Measurements from ENCODE around the gene ADK.
"Not testable (repeated sequence)": the region's sequence is repeated elsewhere in the genome, so short reads cannot be mapped to it uniquely, and the experiment has no call there.

ADK gene

DNA sequence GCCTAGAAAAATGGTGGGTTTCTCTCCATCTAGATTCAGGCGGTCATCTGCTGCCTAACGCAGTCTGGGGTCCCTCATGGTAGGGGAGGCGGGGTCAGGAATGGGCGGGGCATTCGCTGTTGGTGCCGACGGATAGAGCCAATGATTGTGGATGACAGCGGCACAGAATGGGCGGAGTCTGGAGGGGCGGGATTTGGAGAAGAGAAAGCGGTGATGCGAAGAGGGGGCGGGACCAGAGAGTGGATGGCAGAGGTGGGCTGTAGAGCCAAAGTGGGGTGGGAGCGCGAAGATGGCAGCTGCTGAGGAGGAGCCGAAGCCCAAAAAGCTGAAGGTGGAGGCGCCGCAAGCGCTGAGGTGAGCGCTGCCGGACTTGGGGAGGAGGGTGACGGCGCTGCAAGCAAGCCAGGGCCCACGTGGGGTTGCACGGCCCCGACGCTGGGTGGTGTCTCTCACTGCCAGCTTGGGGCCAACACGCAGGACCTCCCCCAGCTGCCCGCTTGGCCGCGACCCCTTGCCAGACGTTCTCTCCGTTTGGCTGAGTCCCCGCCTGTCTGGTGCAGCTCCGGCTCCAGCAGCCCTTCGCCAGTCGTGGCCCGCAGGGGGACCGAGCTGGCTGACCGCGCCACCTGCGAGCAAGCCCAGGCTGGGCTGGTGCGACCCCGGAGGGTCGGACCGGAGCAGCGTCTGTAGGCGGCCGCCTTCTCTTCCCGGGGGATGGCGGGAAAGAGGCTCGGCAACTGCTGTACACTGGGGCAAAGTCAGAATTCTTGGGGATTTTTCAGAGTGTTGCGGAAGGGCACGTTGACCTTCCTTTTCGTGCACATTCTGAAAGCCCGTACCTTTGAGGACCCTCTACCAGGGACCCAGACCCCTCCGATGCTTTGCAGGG, at the start of gene ADK:
Gene ADK (plus strand): TSS at position 232 of the 889 bp plus-strand sequence. CDS start 58 bp downstream, at position 290.
- DNase-seq (ENCODE audit: low read depth) = peak; percentile 97

DNA sequence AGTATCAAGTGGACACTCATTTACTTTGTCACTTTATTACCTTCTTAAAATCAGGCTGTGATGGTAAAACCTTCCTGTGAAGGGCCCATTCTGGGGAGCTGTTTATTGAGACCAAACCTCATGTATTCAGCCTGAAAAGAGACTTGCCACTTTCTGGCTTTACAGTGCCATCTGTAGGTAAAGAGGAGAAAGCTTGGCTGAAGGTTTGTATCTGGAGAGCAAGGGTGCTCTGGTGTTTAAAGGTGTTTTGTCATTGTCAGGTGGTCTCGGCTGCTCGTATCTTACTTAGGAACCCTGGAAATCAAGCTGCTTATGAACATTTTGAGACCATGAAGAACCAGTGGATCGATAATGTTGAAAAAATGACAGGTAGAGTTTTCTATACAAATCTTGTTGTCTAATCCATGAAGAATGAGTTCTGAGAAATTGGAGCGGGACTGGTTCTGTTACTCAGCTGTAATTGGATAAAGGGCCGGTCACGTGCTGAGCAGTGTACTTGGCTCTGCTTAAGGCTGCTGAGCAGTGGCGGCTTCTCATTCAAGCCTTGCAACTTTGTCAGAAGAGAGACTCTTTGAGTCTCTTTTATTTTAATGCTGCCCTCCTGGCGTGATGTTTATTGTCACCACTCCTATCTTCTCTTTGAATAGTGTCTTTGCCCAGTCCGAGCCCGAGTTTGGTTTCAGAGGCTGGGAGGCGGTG, 47.3 kb upstream of the ADK start:
- DNase-seq (ENCODE audit: low read depth) = no peak

DNA sequence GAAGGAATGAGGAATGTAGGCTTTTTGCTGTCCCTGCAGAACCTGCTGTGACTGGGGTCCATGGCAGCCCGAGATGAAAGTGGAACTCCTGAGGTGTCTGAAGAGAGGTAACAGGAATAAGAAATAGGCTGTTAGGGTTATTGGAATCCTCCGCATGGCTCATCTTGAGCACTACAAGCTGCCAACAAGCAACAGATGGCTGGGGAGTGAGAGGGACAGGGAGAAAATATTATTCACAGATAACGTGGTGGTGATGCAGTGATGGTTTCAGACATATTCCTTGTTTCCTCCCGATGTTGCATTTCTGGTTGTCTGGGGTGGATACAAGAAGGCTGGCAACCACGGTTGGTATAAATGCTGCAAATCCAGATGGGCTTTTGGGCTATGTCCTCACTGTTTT, 46.5 kb upstream of the ADK start:
- DNase-seq (ENCODE audit: low read depth) = no peak

DNA sequence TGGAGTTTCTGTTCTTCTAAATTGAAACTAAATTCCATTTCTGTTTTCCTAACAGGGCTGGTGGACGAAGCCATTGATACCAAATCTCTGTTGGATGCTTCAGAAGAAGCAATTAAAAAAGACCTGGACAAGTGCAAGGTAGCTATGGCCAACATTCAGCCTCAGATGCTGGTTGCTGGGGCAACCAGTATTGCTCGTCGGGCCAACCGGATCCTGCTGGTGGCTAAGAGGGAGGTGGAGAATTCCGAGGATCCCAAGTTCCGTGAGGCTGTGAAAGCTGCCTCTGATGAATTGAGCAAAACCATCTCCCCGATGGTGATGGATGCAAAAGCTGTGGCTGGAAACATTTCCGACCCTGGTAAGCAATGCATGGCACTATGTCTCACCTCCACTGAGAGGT, 46.0 kb upstream of the ADK start:
- no peak for DNase-seq (ENCODE audit: low read depth)

DNA sequence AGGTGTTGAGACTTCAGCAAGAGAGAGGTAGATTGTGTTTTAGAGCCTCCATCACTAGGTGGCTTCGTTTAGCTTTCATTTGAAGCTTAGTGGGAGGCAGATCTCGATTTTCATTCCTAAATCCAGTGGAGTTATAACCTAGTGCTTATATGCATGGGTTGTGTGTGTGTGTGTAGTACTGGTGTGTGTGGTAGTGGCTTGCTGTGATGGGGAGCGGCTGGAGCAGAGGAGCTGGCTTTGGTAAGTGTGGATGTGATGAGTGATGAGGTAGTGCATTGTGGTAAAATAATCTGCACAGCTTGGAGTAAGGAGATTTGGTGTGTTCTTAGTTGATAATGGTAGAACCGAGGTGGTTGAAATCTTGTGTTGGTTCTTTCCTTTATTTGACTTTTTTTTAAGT, 43.6 kb upstream of the ADK start:
- no peak for DNase-seq (ENCODE audit: low read depth)

DNA sequence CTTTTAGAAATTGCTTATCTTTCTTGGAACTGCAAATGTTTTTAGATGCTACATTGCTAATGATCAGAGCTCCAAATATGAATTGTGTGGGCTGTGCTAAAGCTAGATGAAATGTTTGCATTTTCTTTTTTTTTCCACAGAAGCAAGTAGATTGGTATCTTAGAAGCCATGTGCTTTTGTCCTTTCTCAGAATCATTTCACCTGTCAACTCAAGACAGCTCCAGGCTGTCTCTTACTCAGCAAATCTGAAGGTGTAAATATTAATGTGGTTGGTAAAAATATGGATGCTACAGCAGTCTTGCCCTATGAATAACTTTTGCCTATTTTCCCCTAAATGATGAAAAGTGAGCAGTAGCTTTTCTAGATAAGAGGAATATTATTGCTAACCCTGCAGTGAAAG, 41.6 kb upstream of the ADK start:
- DNase-seq (ENCODE audit: low read depth) = no peak

DNA sequence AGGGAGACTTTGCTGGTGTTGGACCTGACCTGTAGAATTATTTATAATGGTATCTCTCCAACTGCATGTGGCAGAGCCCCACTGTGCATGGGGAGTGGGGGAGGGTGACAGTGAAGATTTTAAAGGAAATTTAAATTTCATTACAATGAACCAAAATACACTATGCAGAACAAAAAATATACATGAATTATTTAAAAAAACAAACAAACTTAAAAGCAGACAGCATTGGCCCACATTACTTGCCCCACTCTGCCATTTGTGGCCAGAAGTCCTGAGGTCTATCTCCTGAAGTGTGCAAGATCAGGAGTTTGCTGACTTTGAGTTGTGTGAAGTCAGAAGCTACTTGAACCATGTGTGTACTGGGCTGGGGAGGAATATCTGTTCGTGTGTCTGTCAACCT, 40.9 kb upstream of the ADK start:
- DNase-seq (ENCODE audit: low read depth) = no peak

DNA sequence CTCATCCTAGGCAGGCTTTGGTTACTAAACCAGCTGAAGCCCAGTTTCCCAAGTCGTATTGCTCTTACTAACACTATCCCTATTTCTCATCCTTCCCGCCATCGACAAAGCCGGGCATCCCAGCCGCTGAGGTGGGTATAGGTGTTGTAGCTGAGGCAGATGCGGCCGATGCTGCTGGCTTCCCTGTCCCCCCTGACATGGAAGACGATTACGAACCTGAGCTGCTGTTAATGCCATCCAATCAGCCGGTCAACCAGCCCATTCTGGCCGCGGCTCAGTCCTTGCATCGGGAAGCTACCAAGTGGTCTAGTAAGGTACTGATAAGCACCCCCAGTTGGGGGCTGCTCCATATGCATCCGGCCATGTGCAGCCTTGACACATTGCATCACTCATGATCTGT, 39.2 kb upstream of the ADK start:
- no peak for DNase-seq (ENCODE audit: low read depth)

DNA sequence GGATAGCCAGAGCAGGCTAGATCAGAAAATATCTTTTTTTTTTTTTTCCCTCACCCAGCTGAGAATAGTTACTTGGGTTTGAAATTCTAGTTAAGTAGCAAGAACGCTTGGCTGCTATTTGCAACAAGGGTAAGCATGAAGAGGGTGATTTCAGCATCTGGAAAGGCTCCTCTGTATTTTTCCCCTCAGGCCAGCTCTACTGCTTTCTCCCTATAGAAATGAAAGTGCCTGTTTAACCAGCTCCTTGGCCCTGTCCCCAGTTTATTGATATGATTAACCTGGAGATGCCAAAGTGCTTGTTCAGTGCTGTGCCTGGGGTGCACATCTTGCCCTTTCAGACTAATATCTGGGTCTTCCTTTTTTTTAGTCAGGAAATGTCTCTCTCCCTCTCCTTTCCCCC, 37.5 kb upstream of the ADK start:
- DNase-seq (ENCODE audit: low read depth) = no peak

DNA sequence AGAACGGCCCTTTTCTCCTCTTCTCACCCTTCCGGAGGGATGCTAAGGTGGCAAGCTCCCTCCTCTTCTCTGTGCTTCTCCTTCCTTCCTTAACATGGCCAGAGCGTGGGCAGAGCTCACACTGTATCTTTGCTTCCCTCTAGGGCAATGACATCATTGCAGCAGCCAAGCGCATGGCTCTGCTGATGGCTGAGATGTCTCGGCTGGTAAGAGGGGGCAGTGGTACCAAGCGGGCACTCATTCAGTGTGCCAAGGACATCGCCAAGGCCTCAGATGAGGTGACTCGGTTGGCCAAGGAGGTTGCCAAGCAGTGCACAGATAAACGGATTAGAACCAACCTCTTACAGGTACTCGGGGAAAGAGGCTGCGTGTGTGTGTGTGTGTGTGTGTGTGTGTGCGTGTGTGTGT, 37.0 kb upstream of the ADK start:
- DNase-seq (ENCODE audit: low read depth) = no peak

DNA sequence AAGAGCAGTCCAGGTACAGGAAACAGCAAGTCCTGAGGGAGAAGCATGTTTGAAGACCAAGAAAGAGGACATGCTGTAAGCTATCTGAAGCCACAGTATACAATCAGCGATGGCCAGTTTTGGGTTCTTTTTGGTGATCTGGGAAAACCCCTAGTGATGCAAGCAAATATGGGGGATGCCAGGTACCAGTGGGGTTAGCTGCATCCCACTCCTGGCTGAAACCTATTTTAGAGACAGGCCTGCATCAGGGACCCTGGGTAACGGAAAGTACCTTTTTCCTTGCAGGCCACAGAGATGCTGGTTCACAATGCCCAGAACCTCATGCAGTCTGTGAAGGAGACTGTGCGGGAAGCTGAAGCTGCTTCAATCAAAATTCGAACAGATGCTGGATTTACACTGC, 33.3 kb upstream of the ADK start:
- no peak for DNase-seq (ENCODE audit: low read depth)

DNA sequence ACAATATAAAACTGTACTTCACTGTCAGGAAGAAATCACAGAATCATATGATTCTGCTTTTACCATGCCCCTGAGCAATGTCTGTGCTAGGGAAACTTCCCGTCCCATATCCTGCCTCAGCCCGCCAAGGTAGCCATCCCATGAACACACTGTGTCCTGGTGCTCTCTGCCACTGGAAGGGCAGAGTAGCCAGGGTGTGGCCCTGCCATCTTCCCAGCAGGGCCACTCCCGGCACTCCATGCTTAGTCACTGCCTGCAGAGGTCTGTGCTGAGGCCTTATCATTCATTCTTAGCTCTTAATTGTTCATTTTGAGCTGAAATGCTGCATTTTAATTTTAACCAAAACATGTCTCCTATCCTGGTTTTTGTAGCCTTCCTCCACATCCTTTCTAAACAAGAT, 32.2 kb upstream of the ADK start:
- DNase-seq (ENCODE audit: low read depth) = no peak

DNA sequence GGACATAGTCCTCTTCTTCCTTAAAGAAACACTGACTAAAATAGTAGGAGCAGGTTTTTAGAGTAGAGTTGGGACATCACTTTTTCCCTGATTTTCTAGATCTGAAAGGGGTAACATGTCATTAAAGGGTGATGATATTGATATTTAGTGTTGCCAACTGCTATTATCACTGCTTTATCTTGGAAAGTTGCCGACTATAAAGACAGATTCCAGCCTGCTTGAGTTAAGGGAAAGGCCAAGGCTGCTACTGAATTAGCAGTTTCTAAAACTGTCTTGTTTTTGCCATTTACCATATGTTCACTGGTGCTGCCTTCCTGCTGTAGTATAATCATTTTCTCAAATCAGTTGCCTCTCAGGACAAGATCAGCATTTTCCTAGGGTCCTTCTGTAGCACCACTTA, 30.1 kb upstream of the ADK start:
- DNase-seq (ENCODE audit: low read depth) = no peak

DNA sequence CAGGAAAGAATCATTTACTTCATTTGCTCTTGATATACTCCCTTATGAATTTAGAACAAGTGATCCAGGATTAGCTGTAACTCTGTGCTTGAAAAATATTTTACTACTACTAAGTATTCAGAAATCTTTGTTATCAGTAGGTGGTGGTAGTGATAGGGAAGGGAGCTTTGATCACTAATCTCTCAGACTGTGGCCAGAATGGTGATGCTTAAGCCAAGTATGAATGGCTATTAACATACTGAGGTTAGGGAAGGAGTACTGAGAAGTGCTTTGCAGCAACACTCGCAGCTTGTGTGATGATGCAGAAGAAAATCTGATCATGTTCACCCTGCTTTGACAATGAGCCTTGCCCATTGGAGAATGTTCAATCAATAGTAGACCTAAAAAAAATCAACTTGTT, 29.7 kb upstream of the ADK start:
- no peak for DNase-seq (ENCODE audit: low read depth)

DNA sequence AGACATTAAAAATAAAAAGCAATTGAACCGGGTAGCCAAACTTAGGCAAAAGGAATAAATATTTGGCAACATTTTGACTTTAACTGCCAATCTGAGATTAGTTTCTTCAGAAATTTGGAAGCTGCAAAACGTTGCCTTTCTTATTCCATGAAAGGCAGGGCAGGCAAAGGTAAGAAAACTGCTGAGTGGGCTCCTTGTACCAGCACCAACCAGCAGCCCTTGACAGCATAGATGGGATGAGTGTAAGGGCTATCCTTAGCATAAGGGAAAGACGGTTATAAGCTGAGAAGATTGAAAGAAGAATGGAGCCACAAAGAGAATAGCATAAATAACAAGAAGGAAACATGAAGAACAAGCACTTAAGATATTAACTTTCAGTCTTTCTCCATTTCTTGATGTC, 29.0 kb upstream of the ADK start:
- DNase-seq (ENCODE audit: low read depth) = no peak

DNA sequence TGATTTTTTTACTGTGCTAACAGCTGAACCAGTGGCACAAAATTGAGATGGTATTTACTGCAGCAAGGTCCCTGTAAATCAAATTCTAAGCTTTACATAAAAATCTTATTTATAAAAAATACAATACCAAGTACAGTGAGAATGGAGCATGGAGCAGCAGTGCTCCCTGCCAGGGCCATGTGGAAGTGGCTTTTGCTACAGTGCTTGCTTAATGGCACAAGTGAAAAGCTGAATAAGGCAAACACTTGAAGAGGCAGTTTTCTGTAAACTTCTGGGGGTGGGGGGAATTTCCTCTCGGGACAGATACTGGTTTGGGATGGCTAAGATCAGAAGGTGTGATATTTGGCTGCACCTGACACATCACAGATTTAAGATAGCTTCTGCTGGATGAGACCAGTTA, 27.9 kb upstream of the ADK start:
- DNase-seq (ENCODE audit: low read depth) = no peak

DNA sequence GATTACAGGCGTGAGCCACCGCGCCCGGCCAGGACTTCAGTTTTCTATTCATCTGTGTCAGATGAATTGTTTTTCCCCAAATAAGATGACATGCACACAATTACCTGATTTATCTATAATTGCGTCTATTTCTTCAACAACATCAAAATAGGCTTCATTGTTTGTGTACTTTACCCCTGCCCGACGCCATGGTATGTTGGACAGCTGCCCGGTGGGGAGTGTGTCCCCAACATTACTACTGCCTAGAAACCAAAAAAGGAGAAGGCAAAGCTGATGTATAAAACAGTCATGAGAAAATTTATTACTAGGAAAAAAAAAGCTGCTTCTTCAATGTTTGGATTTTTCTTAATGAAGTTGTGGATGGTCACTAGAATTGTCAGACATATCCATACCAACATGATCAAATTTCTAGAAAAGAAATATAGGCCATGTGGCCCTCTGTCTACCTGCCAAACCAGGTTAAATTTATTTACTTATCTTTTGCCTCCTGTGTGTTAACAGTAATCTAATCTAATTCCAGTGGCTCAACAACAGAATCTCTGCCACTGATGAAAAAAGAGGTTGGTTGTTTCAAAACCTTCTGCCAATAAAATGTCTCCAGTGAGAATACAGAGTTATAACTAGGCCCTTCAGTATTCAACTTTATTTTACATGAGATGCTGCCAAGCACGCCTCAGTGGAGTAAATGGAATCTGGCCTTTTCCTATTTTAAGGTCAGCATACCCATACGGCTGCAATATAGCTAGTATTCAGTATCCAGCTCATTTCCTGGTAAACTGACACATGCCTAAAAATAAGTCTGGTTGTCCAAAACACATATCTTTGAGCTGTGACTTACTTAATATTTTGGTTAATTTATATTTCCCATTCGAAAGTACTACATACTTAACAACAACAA, 16.8 kb upstream of the ADK start:
- peak; percentile 54 for DNase-seq (ENCODE audit: low read depth)

DNA sequence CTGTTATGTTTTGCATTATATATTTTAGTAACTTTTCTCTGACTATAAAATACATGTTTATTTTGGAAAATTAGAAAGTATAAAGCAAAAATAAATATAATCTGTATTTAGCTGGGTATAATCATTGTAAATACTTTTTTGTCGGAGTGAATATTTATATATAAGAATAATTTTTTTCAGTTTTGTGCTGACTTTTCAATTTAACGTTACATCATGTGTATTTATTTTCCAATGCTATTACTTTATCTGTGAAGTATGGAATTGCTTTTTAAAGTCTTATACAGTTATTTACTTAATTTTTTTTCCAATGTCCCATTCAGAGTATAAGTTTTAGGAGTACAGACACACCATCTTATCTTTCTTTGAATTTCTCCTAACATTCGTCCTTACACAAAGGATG, 15.6 kb upstream of the ADK start:
- no peak for DNase-seq (ENCODE audit: low read depth)

DNA sequence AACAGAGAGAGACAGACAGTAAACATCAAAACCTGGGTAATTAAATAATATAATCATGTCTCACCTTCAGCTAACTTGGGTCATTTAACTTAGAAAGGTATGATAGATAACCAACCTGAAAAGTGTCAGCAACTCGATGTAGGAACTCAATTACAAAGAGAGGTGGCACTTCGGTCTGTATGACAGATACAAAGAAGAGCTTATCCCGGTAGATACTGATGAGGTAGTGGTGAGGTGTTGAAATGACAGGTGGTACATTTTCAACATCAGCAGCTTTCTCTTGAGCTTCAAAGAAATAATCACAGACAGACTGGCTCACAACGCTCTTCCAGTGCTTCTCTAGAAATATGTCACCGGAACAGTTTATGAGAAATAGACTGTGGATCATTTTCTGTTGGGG, 13.0 kb upstream of the ADK start:
- DNase-seq (ENCODE audit: low read depth) = no peak

DNA sequence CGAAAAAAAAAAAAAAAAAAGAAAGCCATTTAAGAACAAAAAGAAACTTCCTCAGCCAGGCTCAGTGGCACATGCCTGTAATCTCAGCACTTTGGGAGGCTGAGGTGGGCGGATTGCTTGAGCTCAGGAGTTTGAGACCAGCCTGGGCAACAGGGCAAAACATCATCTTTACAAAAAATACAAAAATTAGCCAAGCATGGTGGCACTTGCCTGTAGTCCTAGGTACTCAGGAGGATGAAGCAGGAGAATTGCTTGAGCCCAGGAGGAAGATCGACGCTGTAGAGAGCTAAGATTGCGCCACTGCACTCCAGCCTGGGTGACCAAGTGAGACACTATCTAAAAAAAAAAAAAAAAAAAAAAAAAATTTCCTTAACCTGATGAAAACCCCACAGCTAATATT, 12.4 kb upstream of the ADK start:
- not testable (repeated sequence) for DNase-seq (ENCODE audit: low read depth)

DNA sequence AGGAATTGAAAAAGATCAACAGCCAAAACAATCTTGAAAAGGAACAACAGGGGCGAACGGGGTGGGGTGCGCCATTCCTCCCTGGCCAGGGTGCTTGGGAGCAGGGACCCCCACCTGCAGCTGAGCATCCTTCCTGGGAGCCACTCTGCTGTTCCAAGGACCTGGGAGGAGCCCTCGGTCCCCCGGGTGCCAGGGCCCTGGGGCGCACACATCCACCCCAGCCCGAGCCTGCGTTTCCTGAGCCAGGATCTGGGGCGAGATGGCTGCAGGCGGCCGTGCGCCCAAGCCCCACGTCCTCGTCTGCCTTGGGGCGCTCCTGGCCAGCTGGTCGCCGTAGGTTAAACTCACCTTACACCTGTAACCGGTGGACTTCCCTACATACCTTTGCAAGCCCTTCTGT, 11.0 kb upstream of the ADK start:
- no peak for DNase-seq (ENCODE audit: low read depth)

DNA sequence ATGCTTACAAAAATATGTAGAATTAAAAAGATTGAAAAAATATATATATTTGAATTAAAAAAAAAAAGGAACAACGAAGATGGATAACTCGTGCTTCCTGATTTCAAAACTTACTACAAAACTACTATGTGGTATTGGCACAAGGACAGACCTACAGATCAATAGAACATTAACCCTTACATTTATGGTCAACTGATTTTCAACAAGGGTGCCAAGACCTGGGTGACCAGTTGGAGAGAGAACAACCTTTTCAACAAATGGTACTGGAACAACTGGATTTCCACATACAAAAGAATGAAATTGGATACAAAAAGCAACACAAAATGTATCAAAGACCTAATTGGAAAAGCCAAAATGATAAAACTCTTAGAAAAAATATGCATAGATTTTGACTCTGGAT, 10.5 kb upstream of the ADK start:
- no peak for DNase-seq (ENCODE audit: low read depth)

DNA sequence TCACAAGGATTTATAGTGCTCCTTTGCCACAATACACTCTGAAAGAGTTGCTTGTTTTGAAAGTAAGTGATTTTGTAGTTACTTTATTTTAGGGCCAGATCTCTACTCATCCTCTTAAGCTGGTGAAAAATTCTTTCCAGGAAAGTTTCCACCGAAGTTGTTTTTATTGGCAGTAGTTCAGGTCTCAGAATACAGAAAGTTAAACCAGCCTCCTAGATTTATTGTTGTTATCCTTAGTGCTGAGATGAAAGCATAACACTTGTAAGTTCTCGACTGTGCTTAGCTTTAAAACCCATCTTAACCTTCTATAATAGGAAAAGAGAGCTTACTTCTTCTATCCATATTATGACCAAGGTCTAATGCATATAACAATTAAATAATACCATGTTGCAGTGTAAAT, 5.9 kb upstream of the ADK start:
- peak; percentile 91 for DNase-seq (ENCODE audit: low read depth)
